ENCODE measurements around the gene TYW1.
"Not testable (repeated sequence)": the region's sequence is repeated elsewhere in the genome, so short reads cannot be mapped to it uniquely, and the experiment has no call there.

TYW1 gene

DNA sequence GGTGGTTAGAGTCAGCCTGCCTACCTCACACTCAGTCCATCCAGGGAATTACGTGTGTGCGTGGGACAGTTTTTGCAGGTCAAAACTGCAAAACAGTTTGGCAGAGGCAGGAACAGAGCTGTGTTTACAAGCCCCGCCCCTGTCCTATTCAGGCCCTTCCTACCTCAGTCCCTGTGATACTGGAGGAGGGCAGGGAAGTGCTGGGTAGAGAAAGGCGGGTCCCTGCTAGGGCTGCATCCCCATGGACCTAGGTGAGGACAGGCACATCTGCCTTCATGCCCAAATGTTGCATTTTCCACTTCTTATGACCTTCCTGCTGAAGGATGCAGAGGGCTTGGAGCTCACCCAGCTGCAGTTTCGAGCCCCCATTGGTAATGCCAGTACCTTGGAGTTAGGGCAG is 26.3 kb upstream of the TYW1 start:
- DNase-seq (ENCODE audit: low spot score): no peak
- TF ChIP-seq, protein P1, sequence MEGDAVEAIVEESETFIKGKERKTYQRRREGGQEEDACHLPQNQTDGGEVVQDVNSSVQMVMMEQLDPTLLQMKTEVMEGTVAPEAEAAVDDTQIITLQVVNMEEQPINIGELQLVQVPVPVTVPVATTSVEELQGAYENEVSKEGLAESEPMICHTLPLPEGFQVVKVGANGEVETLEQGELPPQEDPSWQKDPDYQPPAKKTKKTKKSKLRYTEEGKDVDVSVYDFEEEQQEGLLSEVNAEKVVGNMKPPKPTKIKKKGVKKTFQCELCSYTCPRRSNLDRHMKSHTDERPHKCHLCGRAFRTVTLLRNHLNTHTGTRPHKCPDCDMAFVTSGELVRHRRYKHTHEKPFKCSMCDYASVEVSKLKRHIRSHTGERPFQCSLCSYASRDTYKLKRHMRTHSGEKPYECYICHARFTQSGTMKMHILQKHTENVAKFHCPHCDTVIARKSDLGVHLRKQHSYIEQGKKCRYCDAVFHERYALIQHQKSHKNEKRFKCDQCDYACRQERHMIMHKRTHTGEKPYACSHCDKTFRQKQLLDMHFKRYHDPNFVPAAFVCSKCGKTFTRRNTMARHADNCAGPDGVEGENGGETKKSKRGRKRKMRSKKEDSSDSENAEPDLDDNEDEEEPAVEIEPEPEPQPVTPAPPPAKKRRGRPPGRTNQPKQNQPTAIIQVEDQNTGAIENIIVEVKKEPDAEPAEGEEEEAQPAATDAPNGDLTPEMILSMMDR (IDR thresholded peaks at IDR 0.05; ENCODE audit: extremely low read depth, missing control alignments): no peak

DNA sequence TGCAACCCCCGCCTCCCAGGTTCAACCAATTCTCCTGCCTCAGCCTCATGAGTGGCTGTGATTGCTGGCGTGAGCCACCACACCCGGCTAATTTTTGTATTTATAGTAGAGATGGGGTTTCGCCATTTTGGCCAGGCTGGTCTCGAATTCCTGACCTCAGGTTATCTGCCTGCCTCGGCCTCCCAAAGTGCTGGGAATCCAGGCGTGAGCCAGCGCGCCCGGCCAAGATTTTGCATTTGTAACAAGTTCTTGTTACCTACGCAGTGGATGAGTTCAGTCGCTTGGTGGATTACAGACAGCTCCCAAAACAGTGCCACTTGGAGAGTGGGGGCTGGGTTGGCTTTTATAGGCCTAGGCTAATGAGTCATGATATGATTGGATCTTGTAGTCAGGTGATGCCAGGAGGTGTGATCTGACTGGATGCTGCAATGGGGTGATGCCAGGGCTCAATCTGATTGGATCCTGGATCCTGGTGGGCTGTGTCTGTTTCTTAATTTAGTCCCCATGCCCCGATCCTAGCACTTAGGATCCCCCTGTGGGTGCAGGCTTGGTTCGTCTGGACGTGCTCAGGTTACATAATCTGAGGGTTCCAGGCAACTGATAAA is 21.5 kb upstream of the TYW1 start:
- no peak for DNase-seq (ENCODE audit: low spot score)
- TF ChIP-seq, protein P1 (IDR thresholded peaks at IDR 0.05; ENCODE audit: extremely low read depth, missing control alignments): no peak

DNA sequence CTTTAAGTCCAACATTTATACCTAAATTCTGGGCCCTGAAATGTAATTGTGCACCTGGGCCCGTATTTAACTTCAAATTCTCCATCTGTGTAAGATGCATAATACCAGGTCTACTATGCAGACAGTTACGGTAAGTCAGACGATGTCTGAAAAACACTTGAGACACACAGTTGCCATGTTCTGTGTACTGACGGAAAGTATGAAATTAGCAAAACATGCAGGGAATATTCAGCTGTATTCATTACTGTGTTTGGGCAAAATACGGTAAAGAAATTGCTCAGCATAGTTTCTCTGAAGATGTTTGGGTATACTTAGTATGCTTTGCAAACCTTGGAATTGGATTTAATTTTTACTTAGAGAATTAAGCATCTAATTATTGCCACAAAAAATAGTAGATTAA is 18.3 kb upstream of the TYW1 start:
- DNase-seq (ENCODE audit: low spot score): not testable (repeated sequence)

DNA sequence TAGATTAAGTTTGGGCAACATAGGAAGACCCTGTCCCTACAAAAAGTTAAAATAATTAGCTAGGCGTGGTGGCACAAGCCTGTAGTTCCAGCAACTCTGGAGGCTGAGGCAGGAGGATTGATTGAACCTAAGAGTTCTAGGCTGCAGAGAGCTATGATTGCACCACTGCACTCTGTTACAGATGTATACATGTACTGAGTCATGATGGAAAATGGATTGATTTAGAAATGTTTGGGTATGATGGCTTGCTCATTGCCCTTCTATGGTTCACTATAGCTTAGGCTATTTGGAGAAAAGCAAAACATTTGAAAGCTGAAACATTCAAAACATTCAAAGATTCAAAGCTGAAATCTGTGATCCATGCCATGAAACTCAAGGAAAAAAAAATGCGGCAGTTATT is 17.6 kb upstream of the TYW1 start:
- not testable (repeated sequence) for DNase-seq (ENCODE audit: low spot score)

DNA sequence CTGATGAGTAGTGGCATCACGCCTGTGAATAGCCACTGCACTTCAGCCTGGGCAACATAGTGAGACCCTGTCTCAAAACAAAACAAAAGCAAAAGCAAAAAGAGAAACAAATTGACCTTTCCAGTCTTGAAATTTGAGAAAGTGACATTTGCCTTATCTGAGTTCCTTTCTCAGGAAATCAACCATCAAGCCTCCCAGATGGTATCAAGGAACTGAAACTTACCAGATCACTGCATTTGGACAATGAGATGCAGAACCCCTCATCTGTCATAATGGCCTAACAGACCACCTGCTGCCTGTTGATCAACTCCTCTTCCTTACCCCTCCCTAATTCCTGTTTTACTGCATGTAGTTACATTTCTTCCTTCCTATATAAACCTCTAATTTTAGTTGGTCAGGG is 16.3 kb upstream of the TYW1 start:
- DNase-seq (ENCODE audit: low spot score): not testable (repeated sequence)

DNA sequence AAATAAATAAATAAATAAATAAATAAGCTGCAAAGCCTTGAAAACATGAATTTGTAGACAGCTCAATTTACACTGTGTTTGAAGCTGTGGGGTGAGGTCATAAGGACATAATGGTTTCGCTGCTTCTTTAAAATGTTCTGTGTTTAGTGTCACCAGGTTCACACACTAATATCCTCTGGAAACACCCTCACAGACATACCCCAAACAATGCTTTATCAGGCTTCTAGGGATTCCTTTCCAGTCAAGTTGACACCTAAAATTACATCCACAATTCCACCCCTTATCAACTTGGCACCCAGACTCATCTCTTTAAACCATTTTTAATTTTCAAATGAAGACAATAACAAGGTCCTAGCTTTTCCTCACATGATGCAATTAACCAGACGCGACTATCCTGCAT is 7.1 kb upstream of the TYW1 start:
- DNase-seq (ENCODE audit: low spot score): not testable (repeated sequence)

DNA sequence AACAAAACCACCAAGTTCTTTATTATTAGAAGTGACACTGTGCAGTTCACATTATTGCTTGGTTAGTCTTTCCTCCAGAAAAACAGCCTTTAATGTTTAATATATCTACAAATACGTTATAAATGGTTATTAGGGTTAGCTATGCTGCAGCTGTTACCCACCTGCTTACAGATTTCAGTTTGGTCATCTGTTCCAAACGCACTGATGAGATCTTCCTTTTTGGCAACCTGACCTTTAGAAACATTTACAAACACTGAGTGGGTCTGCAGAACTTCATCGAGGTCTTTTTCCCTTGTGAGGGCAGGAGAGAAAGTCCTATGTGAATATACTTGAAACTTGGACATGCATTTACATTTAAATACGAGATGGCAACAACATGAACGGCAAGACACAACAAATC is 2.6 kb upstream of the TYW1 start:
- not testable (repeated sequence) for DNase-seq (ENCODE audit: low spot score)

DNA sequence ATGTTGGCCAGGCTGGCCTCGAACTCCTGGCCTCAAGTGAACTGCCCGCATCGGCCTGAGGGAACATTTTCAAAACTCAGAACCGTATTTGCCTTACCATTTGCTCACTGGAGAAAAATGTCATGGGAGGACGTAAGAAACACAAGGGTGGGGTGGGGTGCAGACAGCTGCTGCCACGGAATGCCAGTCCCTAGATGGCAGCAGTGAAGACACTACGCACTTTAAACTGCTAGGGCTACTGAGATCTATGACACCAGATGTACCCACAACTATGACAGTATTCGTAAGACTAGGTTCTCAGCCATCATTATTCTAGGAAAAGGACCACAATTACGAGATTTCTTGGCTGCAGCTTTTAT is 2.0 kb upstream of the TYW1 start:
- not testable (repeated sequence) for DNase-seq (ENCODE audit: low spot score)

DNA sequence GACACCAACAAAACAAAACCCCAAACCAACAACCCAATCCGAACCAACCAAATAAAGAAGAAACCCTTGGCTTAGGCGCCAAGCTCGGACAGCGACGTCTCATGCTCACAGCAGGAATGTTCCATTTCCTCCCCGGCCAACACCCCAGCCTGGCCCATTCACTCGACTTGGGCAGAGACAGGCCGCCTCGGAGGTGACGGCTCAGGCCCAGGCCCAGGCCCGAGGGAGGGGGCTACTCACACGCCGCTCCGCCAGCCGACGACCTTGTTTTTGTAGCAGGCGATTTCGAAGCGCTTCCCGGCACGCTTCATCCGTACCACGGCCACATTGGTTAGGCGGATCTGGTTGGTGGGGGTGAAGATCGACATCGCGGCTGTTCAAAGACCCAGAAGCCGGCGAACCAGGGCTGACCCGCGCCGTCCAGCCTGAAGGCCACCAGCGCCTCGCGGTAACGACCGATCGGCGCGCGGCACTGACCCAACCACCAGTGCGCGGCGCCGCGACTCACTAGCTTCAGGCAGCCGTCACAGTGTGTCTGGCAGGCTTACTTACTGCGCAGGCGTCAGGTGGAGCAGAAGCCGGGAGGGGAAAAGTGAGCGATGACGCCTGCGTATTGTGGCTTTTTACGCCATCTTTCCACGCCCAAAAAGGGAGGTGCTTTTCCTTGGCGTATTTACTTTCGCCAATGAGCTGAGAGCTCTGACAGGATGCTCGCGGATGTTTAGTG is 1.4 kb upstream of the TYW1 start, which contains the start of gene SBDS:
TSS of gene SBDS (minus strand) at position 537 of the 727 bp plus-strand sequence. CDS start at position 368, 169 bp downstream.
- peak; percentile 75 for DNase-seq (ENCODE audit: low spot score)

More for the DNA sequence above, 2.0 kb upstream of the TYW1 start:
- TF ChIP-seq, protein P1 (IDR thresholded peaks at IDR 0.05; ENCODE audit: extremely low read depth, missing control alignments): peak; percentile 22

DNA sequence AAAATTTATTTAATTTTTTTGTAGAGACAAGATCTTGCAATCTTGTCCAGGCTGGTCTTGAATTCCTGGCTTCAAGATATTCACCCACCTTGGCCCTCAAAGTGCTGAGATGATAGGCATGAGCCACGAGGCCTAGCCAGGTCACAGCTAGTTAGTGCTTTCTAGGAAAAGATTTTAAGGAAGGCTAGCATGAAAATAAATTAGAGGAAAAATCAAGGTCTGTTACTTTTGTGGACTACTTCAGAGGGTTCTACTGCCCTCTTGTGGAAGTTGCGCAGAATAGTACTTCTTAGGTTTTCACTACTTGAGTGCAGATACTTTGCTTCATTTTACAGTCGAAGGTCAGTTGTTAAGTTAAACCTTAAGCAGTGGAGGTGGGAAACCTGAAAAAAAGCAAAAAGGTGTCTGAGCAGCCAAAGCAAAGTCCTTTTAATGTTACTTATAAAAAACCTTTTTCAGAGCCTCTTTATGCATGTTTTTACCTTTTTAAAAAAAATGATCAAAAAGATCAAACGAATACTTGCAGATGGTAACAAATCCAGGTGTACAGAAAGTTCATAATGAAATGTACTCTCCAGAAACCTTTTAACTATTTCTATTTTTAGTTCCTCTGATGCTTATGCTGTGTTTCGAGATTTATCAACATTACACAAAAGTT is 4.1 kb downstream of the TYW1 start:
- DNase-seq (ENCODE audit: low spot score): not testable (repeated sequence)

DNA sequence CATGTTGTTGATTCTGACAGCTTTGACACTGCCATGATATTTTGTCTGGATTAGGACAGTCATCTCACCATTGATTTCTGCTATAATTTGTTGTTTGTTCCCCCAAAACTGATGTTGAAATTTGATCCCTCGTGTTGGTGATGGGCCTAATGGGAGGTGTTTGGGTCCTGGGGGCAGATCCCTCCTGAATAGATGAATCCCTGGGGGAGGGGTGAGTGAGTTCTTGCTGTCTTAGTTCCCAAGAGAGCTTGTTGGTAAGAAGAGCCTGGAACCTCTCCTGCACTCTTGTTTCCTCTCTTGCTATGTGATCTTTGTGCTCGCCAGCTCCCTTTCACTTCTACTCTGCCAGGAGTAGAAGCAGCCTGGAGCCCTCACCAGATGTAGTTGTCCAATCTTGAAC is 7.5 kb downstream of the TYW1 start:
- not testable (repeated sequence) for DNase-seq (ENCODE audit: low spot score)

DNA sequence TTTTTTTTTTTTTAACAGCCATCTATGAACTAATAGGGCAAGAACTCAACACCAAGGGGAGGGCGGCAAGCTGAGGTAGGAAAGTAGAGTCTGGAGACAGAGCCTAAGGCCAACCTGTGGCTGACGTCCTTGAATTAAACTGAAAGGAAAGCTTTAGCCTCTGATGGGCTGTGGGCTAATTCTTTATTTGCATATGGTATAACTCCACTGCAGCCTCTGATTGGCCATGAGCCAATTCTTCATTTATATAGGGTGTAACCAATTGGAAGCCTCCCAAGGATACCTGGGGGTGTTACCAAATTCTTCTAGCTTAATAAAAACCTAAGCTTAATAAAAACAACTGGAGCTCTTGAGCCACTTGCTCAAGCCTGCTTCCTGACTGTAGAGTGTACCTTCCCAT is 10.3 kb downstream of the TYW1 start:
- DNase-seq (ENCODE audit: low spot score): no peak
- TF ChIP-seq, protein P1 (IDR thresholded peaks at IDR 0.05; ENCODE audit: extremely low read depth, missing control alignments): no peak
